GM12878 (cell line): ENCODE data around the gene SUGCT. TPM values are rescaled to one million over a fixed set of nuclear protein-coding genes. Genes with fewer than 3 reads are reported as not detected.

ENCODE experiments used
- ATAC-seq: fragments of 200-7000 bp; cut with Tn5 transposase; 3 replicates; pipeline ENCODE4 v1.9.1; 2020; ENCODE audit warnings: mild to moderate bottlenecking, moderate library complexity
- BruUV-seq: library from RNA; stranded (reverse); fragments of 400-500 nt; replicated peaks from 2 replicates; lab custom pipeline; 2021; lab: Mats Ljungman, UMichigan
- CTCF ChIA-PET: fragments of 300-600 bp; sonication (Branson Sonifier 250); formaldehyde crosslinking; extraction: SDS; loops from one replicate; lab custom pipeline; 2021; ENCODE audit warnings: inconsistent platforms; lab: Yijun Ruan, JAX
- POLR2A ChIA-PET: fragments of 350-600 bp; formaldehyde crosslinking; extraction: SDS; loops from one replicate; lab custom pipeline; 2021; ENCODE audit warnings: inconsistent platforms; lab: Charles Lee
- RAD21 ChIA-PET: fragments of 300-600 bp; sonication (Branson Sonifier 250); formaldehyde crosslinking; loops from one replicate; lab custom pipeline; 2023; ENCODE audit warnings: antibody characterized with exemption; ENCODE audit not compliant: unreplicated experiment; lab: Charles Lee
- SMC1A ChIA-PET: fragments of 300-600 bp; sonication (Branson Sonifier 250); formaldehyde crosslinking; loops from one replicate; lab custom pipeline; 2023; ENCODE audit not compliant: unreplicated experiment, uncharacterized antibody; lab: Charles Lee
- DNase-seq: peaks from one replicate; pipeline ENCODE4 v3.0.0-alpha.2; 2011; ENCODE audit warnings: low read depth, low spot score
- FAIRE-seq: peaks from 3 replicates; lab custom pipeline; 2011; peaks lifted over from hg19 to GRCh38; lab: Jason Lieb, UNC
- H2AFZ ChIP-seq: 2 replicates; pipeline ENCODE4 v1.6.0; 2011; ENCODE audit warnings: low read depth, low read length, control low read depth; ENCODE audit not compliant: control insufficient read depth
- H3K27ac ChIP-seq: 2 replicates; pipeline ENCODE4 v1.5.1; 2011; ENCODE audit warnings: control low read depth; ENCODE audit not compliant: control insufficient read depth, insufficient read depth
- H3K27me3 ChIP-seq, 2 experiments: replicated peaks in 1 of 2; 2 replicates each; pipeline versions ENCODE4 v1.6.0 to v1.6.1; 2011; ENCODE audit warnings: low read length in 1 of 2; ENCODE audit not compliant: control insufficient read depth in 2 of 2, insufficient read depth in 2 of 2
- H3K36me3 ChIP-seq, 2 experiments: 2 replicates each; pipeline ENCODE4 v1.5.1; 2011; ENCODE audit warnings: low read length in 1 of 2; ENCODE audit not compliant: control insufficient read depth in 2 of 2, insufficient read depth in 2 of 2
- H3K4me1 ChIP-seq: 2 replicates; pipeline ENCODE4 v1.6.1; 2011; ENCODE audit warnings: mild to moderate bottlenecking, low read length, moderate library complexity, mixed read lengths; ENCODE audit not compliant: control insufficient read depth, insufficient read depth
- H3K4me2 ChIP-seq: 2 replicates; pipeline ENCODE4 v1.6.0; 2011; ENCODE audit warnings: control low read depth; ENCODE audit not compliant: control insufficient read depth, insufficient read depth
- H3K4me3 ChIP-seq: fragments of 200-600 bp; sonication (generic); 2 replicates; pipeline ENCODE4 v1.5.1; 2016
- H3K79me2 ChIP-seq: 2 replicates; pipeline ENCODE4 v1.6.0; 2011; ENCODE audit warnings: low read length; ENCODE audit not compliant: control insufficient read depth, insufficient read depth
- H3K9ac ChIP-seq: 2 replicates; pipeline ENCODE4 v1.8.0; 2011; ENCODE audit warnings: low read length, control low read depth, mixed read lengths; ENCODE audit not compliant: control insufficient read depth, insufficient read depth
- H3K9me3 ChIP-seq: replicated peaks from 3 replicates; pipeline ENCODE4 v1.5.1; 2011; ENCODE audit warnings: mild to moderate bottlenecking, low read length; ENCODE audit not compliant: control insufficient read depth, insufficient read depth
- H4K20me1 ChIP-seq: 2 replicates; pipeline ENCODE4 v1.6.0; 2011; ENCODE audit not compliant: control insufficient read depth, insufficient read depth
- SIN3A ChIP-seq: IDR thresholded peaks from 2 replicates; pipeline ENCODE4 v1.6.1; 2012; ENCODE audit warnings: low read depth, low read length, improper control_type of control experiment
- SKIL ChIP-seq: fragments of 450-650 bp; IDR thresholded peaks from 2 replicates; pipeline ENCODE4 v1.6.1; 2017; ENCODE audit warnings: mild to moderate bottlenecking, low read depth, inconsistent platforms; ENCODE audit not compliant: poor library complexity, severe bottlenecking
- SPI1 ChIP-seq: IDR thresholded peaks from 2 replicates; pipeline ENCODE4 v1.6.1; 2011; ENCODE audit warnings: low read depth, mild to moderate bottlenecking, low read length, moderate library complexity, borderline replicate concordance; ENCODE audit not compliant: insufficient read depth
- TAF1 ChIP-seq: IDR thresholded peaks from 2 replicates; pipeline ENCODE4 v1.6.1; 2011; ENCODE audit warnings: mild to moderate bottlenecking, low read depth, low read length, borderline replicate concordance
- ZNF622 ChIP-seq: fragments of 450-650 bp; IDR thresholded peaks from 2 replicates; pipeline ENCODE4 v1.6.1; 2017; ENCODE audit warnings: mild to moderate bottlenecking, inconsistent platforms
- WGBS: methylation state at CpG from one replicate; pipeline ENCODE4 v1.1.6; 2016; ENCODE audit warnings: low lambda C conversion rate; ENCODE audit not compliant: insufficient replicate concordance, insufficient coverage; ENCODE audit errors: missing lambda C conversion rate; 5-methylcytosine and 5-hydroxymethylcytosine counted together
- in situ Hi-C: fragments of 300-500 bp; cut with MboI; formaldehyde crosslinking; loops from 9 replicates; pipeline ENCODE4 v1.14.3; 2018; ENCODE audit warnings: mixed read lengths
- intact Hi-C: fragments of 100-400 bp; cut with micrococcal nuclease; formaldehyde crosslinking; loops from one replicate; pipeline ENCODE4 v1.14.2; 2022; ENCODE audit not compliant: unreplicated experiment
- polyA plus RNA-seq, 11 experiments: library from polyadenylated mRNA; depleted of rRNA in 4 of 11; unstranded in 6 of 11; stranded (reverse) in 5 of 11; fragments of >200 nt; fragmentation: Nextera tagmentation in 4 of 11; fragmentation: Illumina TruSeq in 1 of 11; extraction: Ambion mirVana in 4 of 11; extraction: Trizol in 1 of 11; gene quantifications; 1 replicate in 1 of 11; 2 replicates in 10 of 11; pipeline versions ENCODE4 v1.2.1 to v1.2.3, GENCODE V29; 2011 to 2016; ENCODE audit warnings: inconsistent platforms in 2 of 11, missing spikeins in 2 of 11, low read depth in 1 of 11
- total RNA-seq, 4 experiments: library from RNA; depleted of rRNA in 3 of 4; stranded (reverse); fragments of >200 nt in 3 of 4; fragmentation: Illumina TruSeq in 1 of 4; extraction: Trizol in 1 of 4; gene quantifications; 2 replicates each; pipeline versions ENCODE4 v1.2.1 to v1.2.3, GENCODE V29; 2013 to 2021
- TF ChIP-seq, protein P1 (sequence below): IDR thresholded peaks from 2 replicates; pipeline ENCODE4 v1.6.1; 2011; ENCODE audit warnings: mild to moderate bottlenecking, low read depth, low read length, moderate library complexity; ENCODE audit not compliant: insufficient replicate concordance
- TF ChIP-seq, protein P2 (sequence below): IDR thresholded peaks from 2 replicates; pipeline ENCODE4 v1.6.1; 2011; ENCODE audit warnings: low read depth, low read length, improper control_type of control experiment, borderline replicate concordance
- TF ChIP-seq, protein P3 (sequence below): fragments of 150-350 bp; IDR thresholded peaks from 2 replicates; pipeline ENCODE4 v1.6.1; 2016; ENCODE audit warnings: low read depth, low read length

SUGCT gene
- total and polyA plus RNA-seq, 10 of the 15 experiments (the other 5 are each of a cell fraction or from before 2014, with no cell fraction given), result 0.08 to 1.2 (median 0.67) TPM; not detected in 1

GRCh38 chr7:40845943-40846342, 711.1 kb downstream of the SUGCT start:
- Histone ChIP-seq H4K20me1 (no peaks in the 10 kb centered on the region), H3K4me3 (no peak overlapping the region), H3K36me3 (no peaks in the 10 kb centered on the region), H3K9ac (no peak overlapping the region), H3K79me2 (no peaks in the 10 kb centered on the region), H3K27me3 (no peaks in the 10 kb centered on the region), H3K4me2 (no peak overlapping the region), H3K4me1 (no peaks in the 10 kb centered on the region), H3K9me3 (no peaks in the 10 kb centered on the region), H3K27ac (no peak overlapping the region), H2AFZ (no peak overlapping the region)
- no peak for TF ChIP-seq TAF1
- TF ChIP-seq, protein P1, sequence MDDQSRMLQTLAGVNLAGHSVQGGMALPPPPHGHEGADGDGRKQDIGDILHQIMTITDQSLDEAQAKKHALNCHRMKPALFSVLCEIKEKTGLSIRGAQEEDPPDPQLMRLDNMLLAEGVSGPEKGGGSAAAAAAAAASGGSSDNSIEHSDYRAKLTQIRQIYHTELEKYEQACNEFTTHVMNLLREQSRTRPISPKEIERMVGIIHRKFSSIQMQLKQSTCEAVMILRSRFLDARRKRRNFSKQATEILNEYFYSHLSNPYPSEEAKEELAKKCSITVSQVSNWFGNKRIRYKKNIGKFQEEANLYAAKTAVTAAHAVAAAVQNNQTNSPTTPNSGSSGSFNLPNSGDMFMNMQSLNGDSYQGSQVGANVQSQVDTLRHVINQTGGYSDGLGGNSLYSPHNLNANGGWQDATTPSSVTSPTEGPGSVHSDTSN, result no peak
- CTCF ChIA-PET, result no interaction called here
- BruUV-seq, result no TSS peak
- DNase-seq (no peak), FAIRE-seq (no peak), ATAC-seq (no peak)
- SMC1A ChIA-PET, result interaction anchor here (0.7 to 0.8 kb wide), 2 partner anchors 12 to 13 kb away, joined by 3 read pairs; no protein-coding TSS in a partner anchor
- in situ Hi-C loops, result no loop called here
- intact Hi-C loops, result loop anchor here (5.0 kb wide), 1 partner anchor 899 kb away; no protein-coding TSS in a partner anchor
- WGBS, result 9% methylated on average over 6 of the region's 6 CpGs
- POLR2A ChIA-PET, result no interaction called here
- RAD21 ChIA-PET, result no interaction called here

DNA sequence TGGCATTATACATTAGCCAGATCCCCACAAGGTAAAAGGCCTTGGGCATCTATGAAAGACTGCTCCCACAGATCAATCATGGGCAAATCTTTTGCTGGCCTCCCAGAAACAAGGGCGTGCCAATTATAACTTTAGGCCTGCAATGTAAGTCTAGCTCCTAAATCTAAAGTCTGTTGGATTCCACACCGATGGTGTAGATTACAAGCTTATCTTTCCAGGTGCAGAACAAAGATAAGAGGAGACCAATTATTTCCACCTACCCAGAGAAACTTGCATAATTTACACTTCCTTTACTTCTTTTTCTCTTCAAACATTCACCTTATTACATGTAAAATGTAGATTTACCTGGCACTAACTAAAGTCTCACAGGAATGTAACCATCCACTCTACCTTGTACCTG, 713.1 kb downstream of the SUGCT start:
- 3% methylated on average over 2 of the region's 2 CpGs for WGBS
- TF ChIP-seq SPI1, result no peak
- no peak for TF ChIP-seq SIN3A
- TF ChIP-seq, protein P2, sequence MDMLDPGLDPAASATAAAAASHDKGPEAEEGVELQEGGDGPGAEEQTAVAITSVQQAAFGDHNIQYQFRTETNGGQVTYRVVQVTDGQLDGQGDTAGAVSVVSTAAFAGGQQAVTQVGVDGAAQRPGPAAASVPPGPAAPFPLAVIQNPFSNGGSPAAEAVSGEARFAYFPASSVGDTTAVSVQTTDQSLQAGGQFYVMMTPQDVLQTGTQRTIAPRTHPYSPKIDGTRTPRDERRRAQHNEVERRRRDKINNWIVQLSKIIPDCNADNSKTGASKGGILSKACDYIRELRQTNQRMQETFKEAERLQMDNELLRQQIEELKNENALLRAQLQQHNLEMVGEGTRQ, result no peak
- TF ChIP-seq SKIL, result no peak
- no peak for TF ChIP-seq ZNF622
- TF ChIP-seq, protein P3, sequence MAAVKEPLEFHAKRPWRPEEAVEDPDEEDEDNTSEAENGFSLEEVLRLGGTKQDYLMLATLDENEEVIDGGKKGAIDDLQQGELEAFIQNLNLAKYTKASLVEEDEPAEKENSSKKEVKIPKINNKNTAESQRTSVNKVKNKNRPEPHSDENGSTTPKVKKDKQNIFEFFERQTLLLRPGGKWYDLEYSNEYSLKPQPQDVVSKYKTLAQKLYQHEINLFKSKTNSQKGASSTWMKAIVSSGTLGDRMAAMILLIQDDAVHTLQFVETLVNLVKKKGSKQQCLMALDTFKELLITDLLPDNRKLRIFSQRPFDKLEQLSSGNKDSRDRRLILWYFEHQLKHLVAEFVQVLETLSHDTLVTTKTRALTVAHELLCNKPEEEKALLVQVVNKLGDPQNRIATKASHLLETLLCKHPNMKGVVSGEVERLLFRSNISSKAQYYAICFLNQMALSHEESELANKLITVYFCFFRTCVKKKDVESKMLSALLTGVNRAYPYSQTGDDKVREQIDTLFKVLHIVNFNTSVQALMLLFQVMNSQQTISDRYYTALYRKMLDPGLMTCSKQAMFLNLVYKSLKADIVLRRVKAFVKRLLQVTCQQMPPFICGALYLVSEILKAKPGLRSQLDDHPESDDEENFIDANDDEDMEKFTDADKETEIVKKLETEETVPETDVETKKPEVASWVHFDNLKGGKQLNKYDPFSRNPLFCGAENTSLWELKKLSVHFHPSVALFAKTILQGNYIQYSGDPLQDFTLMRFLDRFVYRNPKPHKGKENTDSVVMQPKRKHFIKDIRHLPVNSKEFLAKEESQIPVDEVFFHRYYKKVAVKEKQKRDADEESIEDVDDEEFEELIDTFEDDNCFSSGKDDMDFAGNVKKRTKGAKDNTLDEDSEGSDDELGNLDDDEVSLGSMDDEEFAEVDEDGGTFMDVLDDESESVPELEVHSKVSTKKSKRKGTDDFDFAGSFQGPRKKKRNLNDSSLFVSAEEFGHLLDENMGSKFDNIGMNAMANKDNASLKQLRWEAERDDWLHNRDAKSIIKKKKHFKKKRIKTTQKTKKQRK, result no peak

More for the DNA sequence above, 713.1 kb downstream of the SUGCT start:
- intact Hi-C loops (loop anchor here (5.0 kb wide), 1 partner anchor 901 kb away; no protein-coding TSS in a partner anchor), in situ Hi-C loops (no loop called here)
- H3K36me3 ChIP-seq, result no peaks in the 10 kb centered on the region
- ChIA-PET POLR2A (no interaction called here), SMC1A (interaction anchor here (0.6 kb wide), 1 partner anchor 129 kb away, joined by 3 read pairs; no protein-coding TSS in a partner anchor), RAD21 (no interaction called here), CTCF (interaction anchor here (1.0 kb wide), 1 partner anchor 155 kb away, joined by 4 read pairs; no protein-coding TSS in a partner anchor)
- no peaks in the 10 kb centered on the region for H3K79me2 ChIP-seq
- no peaks in the 10 kb centered on the region for H3K9me3 ChIP-seq
- no peak overlapping the region for H3K27ac ChIP-seq
- H3K27me3 ChIP-seq, result no peaks in the 10 kb centered on the region
- no peaks in the 10 kb centered on the region for H4K20me1 ChIP-seq
- H3K9ac ChIP-seq, result no peak overlapping the region
- ATAC-seq (no peak), DNase-seq (no peak), FAIRE-seq (no peak)
- H3K4me2 ChIP-seq, result no peak overlapping the region
- H3K4me3 ChIP-seq, result no peak overlapping the region
- H2AFZ ChIP-seq, result no peak overlapping the region
- H3K4me1 ChIP-seq, result no peaks in the 10 kb centered on the region
- no TSS peak for BruUV-seq
